Stomach smooth muscle (tissue), 2 donors: Measurements from ENCODE around the gene ZFYVE21.

Experiments used
- H3K27ac ChIP-seq: one replicate; pipeline ENCODE4 v1.7.0; 2013; ENCODE audit warnings: mild to moderate bottlenecking, low read length, inconsistent platforms
- H3K27me3 ChIP-seq, 2 donors: one replicate each; pipeline ENCODE4 v1.7.0; 2013; ENCODE audit warnings: low read length in 2 of 2; ENCODE audit not compliant: insufficient read depth in 2 of 2, control insufficient read depth in 1 of 2
- H3K36me3 ChIP-seq, 2 donors: one replicate each; pipeline ENCODE4 v1.7.0; 2013; ENCODE audit warnings: low read length in 2 of 2; ENCODE audit not compliant: control insufficient read depth in 2 of 2, insufficient read depth in 2 of 2
- H3K4me1 ChIP-seq: one replicate; pipeline ENCODE4 v1.7.0; 2013; ENCODE audit warnings: low read length; ENCODE audit not compliant: control insufficient read depth, insufficient read depth
- H3K4me3 ChIP-seq, 2 donors: one replicate each; pipeline ENCODE4 v1.7.0; 2013; ENCODE audit warnings: low read length in 2 of 2
- H3K9ac ChIP-seq, 2 donors: one replicate each; pipeline ENCODE4 v1.7.0; 2013; ENCODE audit warnings: low read length in 2 of 2, mild to moderate bottlenecking in 1 of 2
- H3K9me3 ChIP-seq, 2 donors: one replicate each; pipeline ENCODE4 v1.7.0; 2013; ENCODE audit warnings: low read length in 2 of 2; ENCODE audit not compliant: control insufficient read depth in 2 of 2
- donor health status: healthy.
- donor health status: Pancreatic carcinoma.

ZFYVE21 gene

DNA sequence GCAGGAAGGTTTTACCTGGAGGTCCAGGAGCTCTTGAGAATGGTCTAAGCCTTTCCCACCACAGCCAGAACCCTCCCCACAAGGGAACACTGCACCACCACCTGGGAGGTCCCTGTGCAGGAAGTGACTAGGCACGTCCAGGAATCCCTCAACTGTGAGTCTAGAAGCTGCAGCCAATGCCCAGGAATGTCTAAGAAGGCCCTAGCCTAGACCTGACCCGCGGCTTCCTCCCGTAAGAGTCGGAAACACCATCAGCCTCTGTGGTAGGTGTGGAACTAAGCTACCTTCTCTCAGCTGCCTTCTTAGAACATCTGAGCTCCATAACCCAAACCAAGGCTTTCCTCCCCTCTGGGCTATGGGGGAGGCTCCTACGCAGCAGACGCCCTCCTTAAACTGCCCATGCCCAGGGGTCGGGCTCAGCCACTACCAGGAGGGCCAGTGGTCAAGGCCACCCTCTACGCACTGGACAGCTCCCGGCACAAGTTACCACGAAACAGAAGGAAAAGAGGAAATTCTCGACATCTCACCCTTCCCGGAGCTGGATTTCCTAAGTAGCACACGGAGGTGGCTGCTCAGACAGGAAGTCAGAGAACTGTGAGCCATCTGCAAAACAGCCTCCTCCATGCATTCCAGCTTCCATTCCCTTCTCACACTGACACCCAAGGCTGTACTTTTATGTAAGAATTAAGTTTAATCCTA lies 25.5 kb downstream of the ZFYVE21 start:
- H3K4me1 ChIP-seq = peaks cover 22% of the 10 kb centered on the region
- H3K27ac ChIP-seq = no peak overlapping the region

GRCh38 chr14:103741876-103742275 lies 26.3 kb downstream of the ZFYVE21 start:
- H3K4me1 ChIP-seq = peaks cover 14% of the 10 kb centered on the region
- H3K9me3 ChIP-seq = no peaks in the 10 kb centered on the region
- H3K27me3 ChIP-seq = no peaks in the 10 kb centered on the region
- H3K27ac ChIP-seq = no peak overlapping the region
- no peak overlapping the region for H3K9ac ChIP-seq
- peaks cover 12 to 45% of the 10 kb centered on the region in 2 donors for H3K36me3 ChIP-seq
- H3K4me3 ChIP-seq = no peak overlapping the region

More for the DNA sequence above, 25.5 kb downstream of the ZFYVE21 start:
- no peak overlapping the region for H3K9ac ChIP-seq
- no peak overlapping the region for H3K4me3 ChIP-seq
- peaks cover 12 to 38% of the 10 kb centered on the region in 2 donors for H3K36me3 ChIP-seq
- no peaks in the 10 kb centered on the region for H3K9me3 ChIP-seq
- H3K27me3 ChIP-seq = no peaks in the 10 kb centered on the region

DNA sequence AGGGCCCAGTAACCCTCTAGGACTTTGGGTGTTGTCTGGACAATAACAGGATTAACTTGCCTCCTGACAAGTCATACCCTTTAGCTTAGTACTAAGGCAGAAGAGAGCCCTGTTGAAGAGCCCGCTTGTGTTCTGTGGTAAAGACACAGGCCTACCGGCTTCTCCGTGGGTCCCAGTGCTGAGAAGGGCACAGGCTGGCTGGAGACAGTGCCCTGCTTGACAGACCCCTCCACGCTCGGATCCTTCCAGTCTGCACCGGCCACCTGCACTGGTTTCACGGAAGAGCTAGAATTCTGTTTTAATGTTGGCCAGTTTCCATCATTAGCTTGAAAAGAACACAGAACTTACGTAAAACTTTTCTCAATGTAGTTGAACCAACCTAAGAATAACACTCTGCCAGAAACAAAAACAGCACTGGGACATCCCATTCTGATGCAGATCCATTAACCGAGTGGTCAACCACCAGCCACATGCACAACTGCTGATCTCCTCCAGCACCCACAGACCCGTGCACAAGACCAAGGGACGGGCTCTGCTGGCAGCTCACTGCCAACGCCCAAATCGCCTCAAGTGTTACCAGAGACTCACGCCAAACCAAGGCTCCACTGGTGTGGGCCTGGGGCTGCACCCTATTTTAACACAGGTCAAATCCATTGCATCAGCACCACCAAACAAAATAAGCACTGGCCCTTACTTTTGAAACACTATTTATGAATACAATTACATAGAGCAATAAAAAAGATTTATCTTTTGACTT lies 27.1 kb downstream of the ZFYVE21 start:
- Histone ChIP-seq H3K9ac (no peak overlapping the region), H3K36me3 (peaks cover 12 to 47% of the 10 kb centered on the region in 2 donors), H3K27me3 (no peaks in the 10 kb centered on the region), H3K9me3 (no peaks in the 10 kb centered on the region), H3K4me1 (peaks cover 6% of the 10 kb centered on the region), H3K4me3 (no peak overlapping the region), H3K27ac (no peak overlapping the region)

- Histone ChIP-seq H3K9ac (no peak overlapping the region), H3K27ac (no peak overlapping the region), H3K9me3 (no peaks in the 10 kb centered on the region), H3K4me1 (peaks cover 2% of the 10 kb centered on the region), H3K36me3 (peaks cover 8 to 49% of the 10 kb centered on the region in 2 donors), H3K4me3 (no peak overlapping the region), H3K27me3 (no peaks in the 10 kb centered on the region)
Observed at GRCh38 chr14:103743691-103744090, 28.1 kb downstream of the ZFYVE21 start.

DNA sequence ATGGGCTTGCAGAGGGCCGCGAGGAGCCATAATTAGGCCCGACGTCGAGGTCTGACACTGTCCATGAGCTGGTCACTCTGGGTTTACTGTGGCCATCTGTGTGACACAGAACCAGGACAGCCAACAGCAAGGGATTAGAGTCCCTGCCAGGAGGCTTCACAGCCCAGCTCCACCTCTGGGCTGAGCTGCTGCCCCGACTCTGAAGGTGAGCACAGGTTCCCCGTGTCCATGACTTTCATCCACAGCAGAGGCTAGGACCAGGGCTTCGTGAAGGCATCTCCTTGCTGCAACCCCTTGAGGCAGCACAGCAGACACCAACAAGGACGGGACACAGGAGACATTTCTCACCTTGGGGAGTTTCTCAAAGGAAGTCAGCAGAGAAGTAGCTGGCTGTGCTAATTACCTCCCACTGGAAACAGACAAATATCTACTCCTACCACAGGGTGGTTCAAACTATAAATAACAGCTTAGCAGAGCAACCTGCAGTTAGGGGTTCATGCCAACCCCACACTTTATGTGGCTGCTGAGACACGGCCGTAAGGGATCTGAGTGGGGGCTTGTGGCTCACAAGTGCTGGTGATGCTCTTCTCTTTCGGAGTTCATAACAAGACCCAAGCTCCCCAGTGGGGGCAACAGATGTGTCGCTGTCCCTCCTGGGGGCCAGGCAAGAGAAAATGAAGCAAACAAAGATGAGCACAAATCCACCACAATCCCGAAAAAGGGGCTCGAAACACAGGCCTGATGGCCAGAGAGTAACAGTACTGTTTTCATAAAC lies 29.2 kb downstream of the ZFYVE21 start:
- no peaks in the 10 kb centered on the region for H3K4me1 ChIP-seq

DNA sequence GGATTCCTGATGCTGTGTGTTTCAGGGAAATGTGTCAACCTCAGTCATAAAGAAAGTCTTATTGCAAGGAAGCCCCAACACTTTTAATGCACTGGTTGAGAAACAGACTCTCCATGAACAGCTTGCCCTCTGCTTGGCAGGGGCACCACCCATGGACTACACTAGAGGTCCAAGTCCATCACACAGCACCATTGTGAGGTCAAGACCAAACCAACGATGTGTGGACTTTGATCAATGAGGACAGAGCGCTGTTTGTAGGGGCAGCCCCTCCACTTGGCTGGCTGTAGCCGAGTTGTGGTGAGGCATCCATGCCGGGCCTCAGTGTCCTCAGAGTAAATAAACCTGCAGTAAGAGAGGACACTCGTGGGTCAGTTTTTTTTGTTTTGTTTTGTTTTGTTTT lies 29.8 kb downstream of the ZFYVE21 start:
- H3K9me3 ChIP-seq = no peaks in the 10 kb centered on the region
- peaks cover 6 to 51% of the 10 kb centered on the region in 2 donors for H3K36me3 ChIP-seq
- no peak overlapping the region for H3K9ac ChIP-seq
- H3K27ac ChIP-seq = no peak overlapping the region
- no peaks in the 10 kb centered on the region for H3K4me1 ChIP-seq
- no peaks in the 10 kb centered on the region for H3K27me3 ChIP-seq
- no peak overlapping the region for H3K4me3 ChIP-seq

More for the DNA sequence above, 29.2 kb downstream of the ZFYVE21 start:
- no peak overlapping the region for H3K4me3 ChIP-seq
- no peaks in the 10 kb centered on the region for H3K9me3 ChIP-seq
- no peak overlapping the region for H3K9ac ChIP-seq
- no peaks in the 10 kb centered on the region for H3K27me3 ChIP-seq
- H3K36me3 ChIP-seq = peaks cover 2 to 53% of the 10 kb centered on the region in 2 donors
- H3K27ac ChIP-seq = no peak overlapping the region

DNA sequence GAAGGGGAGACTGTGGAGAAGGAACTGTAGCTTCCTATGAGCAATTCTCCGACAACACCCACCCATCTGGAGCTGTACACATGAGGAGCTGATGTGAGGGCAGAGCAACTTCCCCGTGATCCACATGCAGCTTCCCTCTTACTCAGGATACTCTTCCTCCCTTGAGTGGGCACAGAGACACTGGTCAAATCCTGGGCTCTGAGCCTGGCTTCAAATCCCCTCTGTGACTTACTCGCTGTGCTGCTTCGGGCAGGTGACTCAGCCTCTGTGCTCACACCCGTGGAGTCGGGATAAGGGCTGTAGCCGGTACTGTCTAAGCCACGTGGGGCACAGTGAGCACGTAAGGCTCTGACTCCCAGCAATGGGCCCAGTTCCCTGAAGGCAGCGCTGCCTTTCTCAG lies 31.1 kb downstream of the ZFYVE21 start:
- Histone ChIP-seq H3K27ac (no peak overlapping the region), H3K27me3 (no peaks in the 10 kb centered on the region), H3K9me3 (no peaks in the 10 kb centered on the region), H3K36me3 (peaks cover 6 to 41% of the 10 kb centered on the region in 2 donors), H3K4me3 (no peak overlapping the region), H3K9ac (no peak overlapping the region), H3K4me1 (no peaks in the 10 kb centered on the region)

DNA sequence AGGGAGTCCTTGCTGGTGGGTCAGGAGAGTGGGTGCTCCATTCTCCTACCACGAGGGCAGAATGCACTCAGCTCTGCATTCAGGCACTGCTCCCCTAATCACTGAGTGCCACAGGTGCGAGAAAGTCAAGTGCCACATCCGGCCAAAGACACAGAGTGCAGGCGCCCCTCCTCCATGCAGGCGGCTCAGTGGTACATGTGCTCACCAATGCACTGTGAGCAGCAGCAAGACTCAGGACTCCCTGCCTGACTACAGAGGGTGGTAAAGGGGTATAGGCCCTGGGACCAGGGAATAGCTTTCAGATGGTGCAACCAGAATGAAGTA lies 32.9 kb downstream of the ZFYVE21 start:
- no peak overlapping the region for H3K27ac ChIP-seq
- H3K9ac ChIP-seq = peak overlapping the region in 1 of 2 donors; percentile 13
- H3K4me3 ChIP-seq = no peak overlapping the region
- no peaks in the 10 kb centered on the region for H3K4me1 ChIP-seq
- no peaks in the 10 kb centered on the region for H3K27me3 ChIP-seq
- H3K9me3 ChIP-seq = no peaks in the 10 kb centered on the region
- peaks cover 6 to 38% of the 10 kb centered on the region in 2 donors for H3K36me3 ChIP-seq

DNA sequence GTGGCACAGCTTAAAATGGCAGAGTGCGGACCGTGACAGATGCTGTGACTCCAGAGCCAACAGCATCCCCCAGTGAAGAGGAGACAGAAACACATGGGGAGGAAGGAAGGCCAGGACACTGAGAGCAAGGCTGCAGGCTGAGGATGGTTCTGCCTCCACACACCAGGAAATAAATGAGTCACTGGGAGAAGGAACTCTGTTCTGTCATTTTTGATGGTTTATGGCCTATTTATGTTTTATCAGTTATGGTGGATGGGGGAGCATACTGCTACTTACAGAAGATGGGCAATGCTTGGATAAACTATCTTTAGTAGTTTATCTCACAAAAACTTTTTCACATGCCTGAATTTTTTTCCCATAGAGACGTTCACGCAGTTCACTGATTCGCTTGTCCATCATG lies 33.8 kb downstream of the ZFYVE21 start:
- no peak overlapping the region for H3K4me3 ChIP-seq
- H3K9me3 ChIP-seq = no peaks in the 10 kb centered on the region
- no peaks in the 10 kb centered on the region for H3K4me1 ChIP-seq
- no peak overlapping the region for H3K27ac ChIP-seq
- H3K9ac ChIP-seq = no peak overlapping the region
- no peaks in the 10 kb centered on the region for H3K27me3 ChIP-seq
- H3K36me3 ChIP-seq = peaks cover 6 to 38% of the 10 kb centered on the region in 2 donors

- no peaks in the 10 kb centered on the region for H3K27me3 ChIP-seq
- H3K4me1 ChIP-seq = no peaks in the 10 kb centered on the region
- no peak overlapping the region for H3K9ac ChIP-seq
- H3K4me3 ChIP-seq = no peak overlapping the region
- peaks cover 6 to 36% of the 10 kb centered on the region in 2 donors for H3K36me3 ChIP-seq
- no peak overlapping the region for H3K27ac ChIP-seq
- H3K9me3 ChIP-seq = no peaks in the 10 kb centered on the region
Observed at GRCh38 chr14:103749860-103750259, 34.2 kb downstream of the ZFYVE21 start.
